ENCODE measurements around the gene CSF2. TPM values are rescaled to one million over a fixed set of nuclear protein-coding genes. Genes with fewer than 3 reads are reported as not detected.

The CSF2 gene
- polyA plus RNA-seq, 1 donor (not counting 4 experiments of a cell fraction or from before 2014, with no cell fraction given), result 7.2 TPM

DNA sequence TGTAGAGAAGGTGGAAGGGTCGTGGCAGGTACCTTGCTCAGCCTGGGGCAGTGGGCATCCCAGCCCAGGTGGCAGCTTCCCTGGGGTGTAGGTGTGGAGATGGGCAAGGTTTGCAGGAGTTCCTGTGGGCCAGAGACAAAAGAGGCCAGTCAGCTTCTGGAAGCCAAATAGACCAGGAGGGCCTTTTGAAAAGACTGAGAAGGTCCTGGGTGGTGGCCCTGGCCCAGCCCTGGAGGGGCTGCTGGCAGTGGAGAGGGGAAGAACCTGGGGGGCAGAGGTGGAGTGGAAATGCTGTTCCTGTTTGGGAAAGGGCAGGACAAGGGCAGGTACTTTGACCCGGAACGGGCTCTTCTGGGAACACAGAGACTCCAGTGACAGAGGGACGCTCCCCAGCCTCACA is 20.1 kb upstream of the CSF2 start:
- Histone ChIP-seq H2AFZ (ENCODE audit: control insufficient read depth, low read length) (no peak overlapping the region), H4K20me1 (ENCODE audit: control insufficient read depth, extremely low read depth, insufficient read depth, low read length) (no peaks in the 10 kb centered on the region), H3K4me2 (ENCODE audit: control insufficient read depth, extremely low read depth, insufficient read depth, low read depth, low read length) (no peak overlapping the region), H3K9me3 (ENCODE audit: control insufficient read depth, low read depth, low read length) (no peaks in the 10 kb centered on the region), H3K27ac (ENCODE audit: control insufficient read depth, insufficient read depth, low read length) (no peak overlapping the region), H3K36me3 (ENCODE audit: control insufficient read depth in 2 of 2, extremely low read depth in 1 of 2, insufficient read depth in 2 of 2, low read length in 2 of 2) (no peaks in the 10 kb centered on the region), H3K9me1 (ENCODE audit: control insufficient read depth, extremely low read depth, insufficient read depth, low read length) (no peaks in the 10 kb centered on the region), H3K27me3 (ENCODE audit: control insufficient read depth, extremely low read depth, insufficient read depth, low read length) (peaks cover 4% of the 10 kb centered on the region), H3K9ac (ENCODE audit: control insufficient read depth, extremely low read depth, insufficient read depth, low read length) (no peak overlapping the region), H3K4me3 (ENCODE audit: control insufficient read depth in 2 of 3, extremely low read depth in 1 of 3, insufficient read depth in 2 of 3, low read depth in 1 of 3, low read length in 3 of 3) (no peak overlapping the region), H3K79me2 (ENCODE audit: control insufficient read depth, insufficient read depth, low read length) (no peaks in the 10 kb centered on the region), H3K4me1 (ENCODE audit: control insufficient read depth, extremely low read depth, insufficient read depth, low read length) (no peaks in the 10 kb centered on the region)
- no peak for FAIRE-seq
- TF ChIP-seq EZH2 (IDR thresholded peaks at IDR 0.05; ENCODE audit: low read length) (no peak), CTCF (optimal IDR thresholded peaks at IDR 0.05 in 1 of 3, IDR thresholded peaks at IDR 0.05 in 1 of 3, conservative IDR thresholded peaks at IDR 0.05 in 1 of 3; ENCODE audit: extremely low read depth in 1 of 3, insufficient read depth in 2 of 3, low read length in 3 of 3) (no peak)
- dilution Hi-C loops (cut with MboI; ENCODE audit: extremely low pct_ligation_motif_present, low sequenced_read_pairs), result no loop called here
- no peak for DNase-seq (ENCODE audit: low read depth, low spot score)

DNA sequence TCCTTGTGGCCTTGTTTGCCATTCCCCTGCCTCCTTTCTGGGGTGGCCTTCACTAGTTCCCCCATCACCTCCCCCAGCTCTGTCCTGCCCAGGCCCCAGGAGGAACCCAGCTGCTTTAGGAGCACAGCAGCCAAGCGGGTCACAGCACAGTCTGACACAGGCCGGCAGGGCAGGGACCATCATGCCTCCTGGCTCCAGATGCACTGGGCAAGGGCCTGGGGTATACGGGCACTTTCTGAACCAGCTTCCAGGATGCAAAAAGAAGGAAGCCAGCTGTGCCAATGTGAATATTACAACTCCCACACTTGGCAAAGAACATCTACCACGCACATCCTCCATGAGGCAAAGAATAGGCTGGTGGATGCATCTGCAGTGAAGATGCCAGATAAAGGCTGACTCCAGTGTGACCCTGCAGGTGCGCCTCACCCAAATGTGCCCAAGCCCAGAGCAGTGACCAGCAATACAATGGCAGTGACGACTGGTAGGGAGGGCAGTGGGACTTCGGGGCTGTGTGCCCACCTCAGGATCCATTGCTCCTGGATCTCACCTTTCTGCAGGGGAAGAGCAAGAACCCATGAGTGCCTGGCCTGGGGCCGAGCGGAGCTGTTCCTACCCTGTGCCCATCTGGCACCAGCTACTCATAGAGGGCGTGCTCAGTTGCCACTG is 19.4 kb upstream of the CSF2 start:
- no peaks in the 10 kb centered on the region for H3K36me3 ChIP-seq (ENCODE audit: control insufficient read depth in 2 of 2, extremely low read depth in 1 of 2, insufficient read depth in 2 of 2, low read length in 2 of 2)
- no peaks in the 10 kb centered on the region for H3K79me2 ChIP-seq (ENCODE audit: control insufficient read depth, insufficient read depth, low read length)
- H3K9me1 ChIP-seq (ENCODE audit: control insufficient read depth, extremely low read depth, insufficient read depth, low read length), result no peaks in the 10 kb centered on the region
- dilution Hi-C loops (cut with MboI; ENCODE audit: extremely low pct_ligation_motif_present, low sequenced_read_pairs), result no loop called here
- FAIRE-seq, result no peak
- H3K4me2 ChIP-seq (ENCODE audit: control insufficient read depth, extremely low read depth, insufficient read depth, low read depth, low read length), result no peak overlapping the region
- no peak for DNase-seq (ENCODE audit: low read depth, low spot score)
- peaks cover 4% of the 10 kb centered on the region for H3K27me3 ChIP-seq (ENCODE audit: control insufficient read depth, extremely low read depth, insufficient read depth, low read length)
- H3K9ac ChIP-seq (ENCODE audit: control insufficient read depth, extremely low read depth, insufficient read depth, low read length), result no peak overlapping the region
- no peaks in the 10 kb centered on the region for H3K4me1 ChIP-seq (ENCODE audit: control insufficient read depth, extremely low read depth, insufficient read depth, low read length)
- no peaks in the 10 kb centered on the region for H4K20me1 ChIP-seq (ENCODE audit: control insufficient read depth, extremely low read depth, insufficient read depth, low read length)
- H3K9me3 ChIP-seq (ENCODE audit: control insufficient read depth, low read depth, low read length), result no peaks in the 10 kb centered on the region
- H3K4me3 ChIP-seq (ENCODE audit: control insufficient read depth in 2 of 3, extremely low read depth in 1 of 3, insufficient read depth in 2 of 3, low read depth in 1 of 3, low read length in 3 of 3), result no peak overlapping the region
- TF ChIP-seq CTCF (optimal IDR thresholded peaks at IDR 0.05 in 1 of 3, IDR thresholded peaks at IDR 0.05 in 1 of 3, conservative IDR thresholded peaks at IDR 0.05 in 1 of 3; ENCODE audit: extremely low read depth in 1 of 3, insufficient read depth in 2 of 3, low read length in 3 of 3), result no peak
- TF ChIP-seq EZH2 (IDR thresholded peaks at IDR 0.05; ENCODE audit: low read length), result no peak
- no peak overlapping the region for H2AFZ ChIP-seq (ENCODE audit: control insufficient read depth, low read length)
- no peak overlapping the region for H3K27ac ChIP-seq (ENCODE audit: control insufficient read depth, insufficient read depth, low read length)

Data from keratinocyte (primary cell).